Activated naive CD4-positive, alpha-beta T cell (primary cell): Measurements from ENCODE around the gene RAB3B.

ENCODE experiments used
- DNase-seq, 4 experiments: peaks; one replicate each; lab custom pipeline; 2025; lab: John Stamatoyannopoulos, UW

The RAB3B gene

DNA sequence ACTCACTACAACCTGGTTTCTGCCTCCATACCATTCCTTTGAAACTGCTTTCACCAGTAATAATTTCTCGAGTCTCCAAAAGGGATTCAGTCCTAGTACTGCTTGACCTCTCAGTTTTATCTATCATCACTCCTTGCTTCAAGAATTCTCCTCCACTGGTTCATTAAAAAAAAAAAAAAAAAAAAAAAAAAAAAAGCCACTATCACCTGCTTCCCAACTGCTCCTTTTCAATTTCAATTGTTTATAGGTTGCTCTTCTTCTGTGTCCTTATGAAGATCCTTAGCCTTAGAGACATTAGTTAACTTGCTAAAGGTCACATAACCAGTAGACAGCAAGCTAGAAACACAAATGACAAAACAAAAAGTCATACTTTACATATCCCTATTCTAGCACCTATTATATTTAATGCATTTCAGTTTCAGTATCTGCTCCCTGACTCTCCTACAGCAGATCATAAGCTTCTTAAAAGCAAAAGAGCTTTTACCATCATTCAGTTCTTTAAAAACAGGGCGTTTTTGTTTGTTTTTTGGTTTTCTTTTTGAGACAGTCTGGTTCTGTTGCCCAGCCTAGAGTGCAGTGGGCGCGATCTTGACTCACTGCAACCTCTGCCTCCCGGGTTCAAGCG is 119.0 kb downstream of the RAB3B start:
- no peak for DNase-seq

- DNase-seq = no peak
These were observed 119.7 kb downstream of the RAB3B start for GRCh38 chr1:51870603-51871350.

DNA sequence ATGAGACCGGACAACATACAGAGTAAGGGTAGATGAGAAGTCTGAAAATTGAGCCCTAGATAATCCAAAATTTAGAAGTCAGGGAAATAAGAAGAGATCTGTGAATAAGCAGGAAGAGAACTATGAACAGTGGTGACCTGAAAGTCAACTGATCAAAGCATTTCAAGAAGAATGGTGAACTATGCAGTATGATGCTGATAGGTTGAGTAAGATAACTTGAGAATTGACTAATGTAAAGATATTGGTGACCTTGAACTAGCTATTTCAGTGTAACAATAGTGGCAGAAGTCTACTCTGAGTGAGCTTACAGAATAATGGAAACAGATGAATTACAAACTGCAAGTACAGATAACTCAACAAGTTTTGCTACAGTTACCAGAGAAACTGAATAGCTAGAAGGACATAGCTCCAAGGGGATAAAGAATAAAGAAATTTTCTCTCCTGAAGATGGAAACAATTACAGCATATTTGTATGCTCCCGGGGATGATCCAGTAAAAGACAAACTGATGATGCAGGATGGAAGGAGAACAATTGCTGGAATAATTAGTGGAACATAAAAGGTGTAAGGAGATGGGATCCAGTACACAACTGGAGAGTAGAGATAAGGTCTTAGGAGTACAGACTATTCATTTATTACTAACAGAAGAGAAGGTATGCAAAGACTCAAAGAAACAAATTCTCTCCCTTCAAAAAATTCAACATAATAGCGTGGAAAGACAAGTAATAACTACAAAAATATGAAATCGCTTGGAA is 122.8 kb downstream of the RAB3B start:
- no peak for DNase-seq

GRCh38 chr1:51863384-51863783 is 127.1 kb downstream of the RAB3B start:
- no peak for DNase-seq

DNA sequence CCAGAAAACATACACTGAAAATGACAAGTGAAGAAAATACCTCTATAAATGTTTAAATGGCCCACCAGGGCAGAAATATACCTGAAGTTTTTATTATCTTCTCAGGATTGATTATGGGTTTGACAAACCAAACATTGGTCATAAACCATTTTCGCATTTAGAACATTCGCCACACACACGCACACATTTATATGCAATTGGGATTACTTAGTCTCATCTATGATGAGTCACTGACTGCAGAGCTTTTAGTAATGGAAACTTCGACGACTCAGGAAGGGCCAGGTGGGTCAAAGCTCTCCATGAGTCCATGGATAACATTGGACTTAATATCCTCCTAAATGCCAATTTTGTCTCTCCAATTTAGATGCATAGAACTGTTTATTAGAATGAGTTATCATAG is 128.8 kb downstream of the RAB3B start:
- DNase-seq = no peak

DNA sequence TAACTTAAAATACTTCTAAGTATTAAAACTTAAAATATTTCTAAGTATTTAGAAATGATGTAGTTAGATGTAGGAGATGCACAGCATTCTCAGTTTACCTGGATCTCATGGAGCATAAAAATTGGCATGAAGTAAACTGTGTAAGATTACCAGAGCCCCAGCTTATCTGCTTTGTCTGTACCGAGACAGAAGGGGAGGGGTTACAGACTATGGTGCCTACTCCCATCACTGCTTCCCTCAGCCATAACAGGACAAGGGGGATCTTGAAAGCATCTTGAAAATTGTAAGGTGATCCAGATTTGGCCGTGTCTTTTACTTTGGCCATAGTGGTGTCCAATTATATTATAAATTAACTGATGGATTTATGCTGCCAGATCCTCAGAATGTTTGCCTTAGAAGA is 130.8 kb downstream of the RAB3B start:
- DNase-seq = no peak

DNA sequence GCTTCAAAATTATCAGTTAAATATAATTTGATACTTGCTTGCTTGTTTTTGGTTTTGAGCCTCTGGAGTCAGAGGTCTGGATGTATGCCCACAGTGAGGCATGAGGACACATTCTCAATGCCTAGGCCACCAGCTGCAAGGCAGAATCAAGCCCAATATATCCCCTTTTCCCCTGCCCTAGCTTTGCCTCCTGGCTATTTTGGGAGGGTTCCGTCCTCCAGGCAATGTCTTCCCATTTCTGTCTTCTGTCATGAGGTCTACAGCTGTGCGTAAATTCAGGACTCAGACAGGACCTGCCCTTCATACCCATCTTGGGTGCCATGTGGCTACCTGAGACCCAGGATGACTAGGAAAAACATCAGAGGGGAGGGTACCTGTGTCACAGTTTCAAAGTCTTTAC is 131.2 kb downstream of the RAB3B start:
- DNase-seq = no peak

DNA sequence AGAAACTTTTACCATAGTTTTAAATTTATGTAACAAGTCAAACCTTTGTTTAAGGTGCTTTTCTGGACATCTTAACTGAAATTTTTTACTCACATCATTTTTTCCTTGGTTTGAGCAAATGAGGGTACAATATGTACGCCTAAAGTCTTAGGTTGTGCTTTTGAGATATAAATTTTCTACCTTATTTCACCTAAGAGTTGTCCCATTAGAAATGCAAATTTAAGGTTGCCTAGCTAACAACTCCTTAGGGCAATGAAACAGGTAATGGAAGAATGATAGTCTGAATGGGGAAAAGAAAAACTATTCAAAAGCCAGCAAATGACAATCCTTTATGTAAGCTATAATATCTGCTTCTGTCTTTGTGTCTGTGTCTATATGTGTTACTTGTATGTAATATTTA is 131.6 kb downstream of the RAB3B start:
- DNase-seq = no peak
